Stimulated activated CD8-positive, alpha-beta memory T cell treated with anti-CD3 and anti-CD28 coated beads, Interleukin-15, amount 100 ng/mL, for 24 hours (primary cell): Measurements from ENCODE around the gene PEX7.
"Not testable (repeated sequence)": the region's sequence is repeated elsewhere in the genome, so short reads cannot be mapped to it uniquely, and the experiment has no call there.

Experiments
- DNase-seq: peaks from one replicate; pipeline ENCODE4 v3.0.0-alpha.2; 2020; ENCODE audit warnings: low read depth

The PEX7 gene

GRCh38 chr6:136822376-136823127 is at the start of gene PEX7:
PEX7 (plus strand) TSS chr6:136822592; CDS start chr6:136822666, 74 bp downstream.
- peak; percentile 64 for DNase-seq

- no peak for DNase-seq
Measured at GRCh38 chr6:136772685-136773472, 49.5 kb upstream of the PEX7 start.

- DNase-seq, result no peak
Measured at GRCh38 chr6:136773473-136773796, 49.0 kb upstream of the PEX7 start.

GRCh38 chr6:136774228-136775041 is 48.0 kb upstream of the PEX7 start:
- DNase-seq, result no peak

- no peak for DNase-seq
Measured at GRCh38 chr6:136775081-136775480, 47.3 kb upstream of the PEX7 start.

GRCh38 chr6:136775548-136775947 is 46.8 kb upstream of the PEX7 start:
- DNase-seq, result no peak

GRCh38 chr6:136777651-136778050 is 44.7 kb upstream of the PEX7 start:
- no peak for DNase-seq

GRCh38 chr6:136779682-136780081 is 42.7 kb upstream of the PEX7 start:
- DNase-seq, result no peak

- no peak for DNase-seq
Measured at GRCh38 chr6:136780972-136781371, 41.4 kb upstream of the PEX7 start.

- no peak for DNase-seq
Measured at GRCh38 chr6:136782021-136782770, 40.2 kb upstream of the PEX7 start.

GRCh38 chr6:136783021-136783420 is 39.4 kb upstream of the PEX7 start:
- DNase-seq, result no peak

- DNase-seq, result no peak
Measured at GRCh38 chr6:136783495-136784270, 38.7 kb upstream of the PEX7 start.

GRCh38 chr6:136784271-136784664 is 38.1 kb upstream of the PEX7 start:
- no peak for DNase-seq

GRCh38 chr6:136784910-136785746 is 37.3 kb upstream of the PEX7 start:
- DNase-seq, result no peak

- no peak for DNase-seq
Measured at GRCh38 chr6:136786658-136787057, 35.7 kb upstream of the PEX7 start.

- DNase-seq, result no peak
Measured at GRCh38 chr6:136787726-136788068, 34.7 kb upstream of the PEX7 start.

GRCh38 chr6:136788069-136788902 is 34.1 kb upstream of the PEX7 start:
- no peak for DNase-seq

- not testable (repeated sequence) for DNase-seq
Measured at GRCh38 chr6:136789440-136789839, 33.0 kb upstream of the PEX7 start.
